BJ (cell line): Measurements from ENCODE around the gene TRAP1. TPM values are rescaled to one million over a fixed set of nuclear protein-coding genes. Genes with fewer than 3 reads are reported as not detected.

ENCODE experiments used
- CTCF ChIA-PET: fragments of 350-600 bp; formaldehyde crosslinking; extraction: SDS; loops from one replicate; lab custom pipeline; 2021; ENCODE audit warnings: antibody characterized with exemption, inconsistent platforms; lab: Yijun Ruan, JAX
- POLR2A ChIA-PET: fragments of 300-600 bp; sonication (Branson Sonifier 250); formaldehyde crosslinking; extraction: SDS; loops from one replicate; lab custom pipeline; 2021; ENCODE audit warnings: antibody characterized with exemption; lab: Charles Lee
- DNase-seq: peaks from one replicate; pipeline ENCODE4 v3.0.0-alpha.2; 2011; ENCODE audit warnings: low read depth
- H3K27me3 ChIP-seq: 2 replicates; pipeline ENCODE4 v1.6.0; 2011; ENCODE audit warnings: low read length; ENCODE audit not compliant: control insufficient read depth, insufficient read depth
- H3K36me3 ChIP-seq: 2 replicates; pipeline ENCODE4 v1.5.1; 2011; ENCODE audit warnings: low read length; ENCODE audit not compliant: control insufficient read depth, insufficient read depth
- H3K4me3 ChIP-seq: 2 replicates; pipeline ENCODE4 v1.5.1; 2011; ENCODE audit warnings: low read depth, mild to moderate bottlenecking, control low read depth, low read length
- polyA plus RNA-seq: library from polyadenylated mRNA; depleted of rRNA; stranded (reverse); fragments of >200 nt; gene quantifications from 2 replicates; pipeline ENCODE4 v1.2.3, GENCODE V29; 2011
- TF ChIP-seq, protein P1 (sequence below): IDR thresholded peaks from 2 replicates; pipeline ENCODE4 v1.5.1; 2011; ENCODE audit warnings: low read depth, mild to moderate bottlenecking, control low read depth, inconsistent platforms, low read length, moderate library complexity; ENCODE audit not compliant: insufficient read depth

Gene TRAP1
- polyA plus RNA-seq, 1 experiment = 112 TPM

DNA sequence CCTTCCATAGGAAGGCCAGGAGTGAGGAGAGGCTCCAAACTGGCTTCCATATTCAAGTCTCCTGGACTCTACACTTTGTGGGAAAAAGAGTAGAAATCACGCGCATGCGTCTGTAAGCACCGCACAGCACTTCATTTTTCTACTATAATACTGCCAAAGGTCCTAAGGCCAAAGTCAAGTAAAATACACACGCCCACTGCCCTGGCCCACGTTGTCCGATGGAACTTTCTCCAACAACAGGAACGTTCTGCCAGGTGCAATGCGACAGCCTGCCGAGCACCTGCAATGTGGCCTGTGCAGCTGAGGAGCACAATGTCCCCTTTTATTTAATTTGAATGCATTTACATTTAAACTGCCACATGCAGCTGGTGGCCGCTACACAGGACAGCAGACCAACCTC lies 39.3 kb downstream of the TRAP1 start:
- Histone ChIP-seq H3K36me3 (peaks cover 28% of the 10 kb centered on the region), H3K27me3 (no peaks in the 10 kb centered on the region), H3K4me3 (no peak overlapping the region)
- DNase-seq = no peak
- TF ChIP-seq, protein P1, sequence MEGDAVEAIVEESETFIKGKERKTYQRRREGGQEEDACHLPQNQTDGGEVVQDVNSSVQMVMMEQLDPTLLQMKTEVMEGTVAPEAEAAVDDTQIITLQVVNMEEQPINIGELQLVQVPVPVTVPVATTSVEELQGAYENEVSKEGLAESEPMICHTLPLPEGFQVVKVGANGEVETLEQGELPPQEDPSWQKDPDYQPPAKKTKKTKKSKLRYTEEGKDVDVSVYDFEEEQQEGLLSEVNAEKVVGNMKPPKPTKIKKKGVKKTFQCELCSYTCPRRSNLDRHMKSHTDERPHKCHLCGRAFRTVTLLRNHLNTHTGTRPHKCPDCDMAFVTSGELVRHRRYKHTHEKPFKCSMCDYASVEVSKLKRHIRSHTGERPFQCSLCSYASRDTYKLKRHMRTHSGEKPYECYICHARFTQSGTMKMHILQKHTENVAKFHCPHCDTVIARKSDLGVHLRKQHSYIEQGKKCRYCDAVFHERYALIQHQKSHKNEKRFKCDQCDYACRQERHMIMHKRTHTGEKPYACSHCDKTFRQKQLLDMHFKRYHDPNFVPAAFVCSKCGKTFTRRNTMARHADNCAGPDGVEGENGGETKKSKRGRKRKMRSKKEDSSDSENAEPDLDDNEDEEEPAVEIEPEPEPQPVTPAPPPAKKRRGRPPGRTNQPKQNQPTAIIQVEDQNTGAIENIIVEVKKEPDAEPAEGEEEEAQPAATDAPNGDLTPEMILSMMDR = no peak
- ChIA-PET POLR2A (no interaction called here), CTCF (no interaction called here)

DNA sequence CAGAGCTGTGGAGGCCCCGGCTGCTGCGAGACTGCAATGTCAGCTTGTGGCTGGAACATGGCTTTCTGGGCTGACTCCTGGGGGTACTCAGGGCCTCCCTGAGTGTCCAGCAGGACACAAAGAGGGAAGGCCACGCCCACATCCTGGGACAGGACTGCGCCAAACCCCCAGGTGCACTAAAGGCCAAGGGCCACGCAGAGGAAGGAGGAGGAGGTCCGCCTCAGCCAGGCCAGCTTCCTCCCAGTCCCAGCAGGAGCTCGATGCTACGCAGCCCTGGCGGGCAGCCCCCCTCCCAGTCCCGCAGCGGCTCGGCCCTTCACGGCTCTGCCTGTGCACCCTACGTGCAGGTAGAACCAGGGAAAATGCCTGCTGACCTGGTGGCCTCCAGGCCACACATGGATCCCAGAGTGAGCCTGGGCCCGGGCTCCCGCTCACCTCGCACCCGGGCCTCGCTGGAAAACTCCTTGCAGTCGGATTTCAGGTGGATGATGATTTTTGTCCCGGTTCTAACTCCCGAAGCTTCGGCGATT lies 41.7 kb downstream of the TRAP1 start:
- CTCF ChIA-PET = interaction anchor here (1.0 to 1.3 kb wide), 2 partner anchors 8 to 21 kb away, joined by 3 to 4 read pairs; partner anchors contain the start of gene DNASE1
- H3K36me3 ChIP-seq = peaks cover 32% of the 10 kb centered on the region

DNA sequence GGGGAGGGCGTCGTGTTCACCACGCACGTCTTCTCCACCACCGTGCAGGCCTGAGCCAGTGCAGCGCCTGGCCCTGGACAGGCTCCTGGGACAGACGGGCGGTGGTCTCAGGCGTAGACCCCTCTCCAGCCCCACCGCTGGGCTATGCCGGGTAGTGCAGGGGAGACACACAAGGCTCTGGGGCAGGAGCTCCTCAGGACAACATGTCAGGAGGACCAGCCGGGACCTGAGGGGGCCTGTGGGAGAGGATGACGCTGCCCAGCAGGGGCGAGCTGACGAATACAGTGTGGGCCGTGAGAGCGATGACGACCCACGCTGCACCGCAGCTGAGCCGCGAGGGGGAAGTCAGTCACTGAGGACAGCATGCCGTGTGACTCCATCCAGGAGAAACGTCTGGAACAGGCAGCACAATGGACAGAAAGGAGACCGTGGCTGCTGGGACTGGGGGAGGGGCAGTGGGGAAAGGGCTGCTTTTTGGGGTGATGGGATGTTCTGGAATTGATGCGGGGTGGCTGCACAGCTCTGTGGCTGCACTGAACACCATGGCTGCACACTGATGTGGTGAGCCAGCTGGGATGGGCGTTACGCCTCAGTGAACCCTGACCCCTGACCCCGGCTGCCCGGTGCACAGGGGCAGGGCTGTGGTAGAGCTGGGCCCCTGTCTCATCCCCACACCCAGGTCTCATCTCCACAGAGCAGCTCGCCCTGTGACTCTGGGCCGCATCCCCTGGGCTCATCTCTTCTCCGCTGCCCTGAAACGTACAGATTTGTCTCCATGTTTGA lies 42.6 kb downstream of the TRAP1 start:
- H3K36me3 ChIP-seq = peaks cover 32% of the 10 kb centered on the region
- CTCF ChIA-PET = interaction anchor here (1.0 to 1.3 kb wide), 2 partner anchors 9 to 20 kb away, joined by 3 to 4 read pairs; partner anchors contain the start of gene DNASE1
- DNase-seq = no peak

More for the DNA sequence above, 41.7 kb downstream of the TRAP1 start:
- TF ChIP-seq, protein P1 = no peak
- no peak overlapping the region for H3K4me3 ChIP-seq
- no peak for DNase-seq
- POLR2A ChIA-PET = no interaction called here
- H3K27me3 ChIP-seq = no peaks in the 10 kb centered on the region

DNA sequence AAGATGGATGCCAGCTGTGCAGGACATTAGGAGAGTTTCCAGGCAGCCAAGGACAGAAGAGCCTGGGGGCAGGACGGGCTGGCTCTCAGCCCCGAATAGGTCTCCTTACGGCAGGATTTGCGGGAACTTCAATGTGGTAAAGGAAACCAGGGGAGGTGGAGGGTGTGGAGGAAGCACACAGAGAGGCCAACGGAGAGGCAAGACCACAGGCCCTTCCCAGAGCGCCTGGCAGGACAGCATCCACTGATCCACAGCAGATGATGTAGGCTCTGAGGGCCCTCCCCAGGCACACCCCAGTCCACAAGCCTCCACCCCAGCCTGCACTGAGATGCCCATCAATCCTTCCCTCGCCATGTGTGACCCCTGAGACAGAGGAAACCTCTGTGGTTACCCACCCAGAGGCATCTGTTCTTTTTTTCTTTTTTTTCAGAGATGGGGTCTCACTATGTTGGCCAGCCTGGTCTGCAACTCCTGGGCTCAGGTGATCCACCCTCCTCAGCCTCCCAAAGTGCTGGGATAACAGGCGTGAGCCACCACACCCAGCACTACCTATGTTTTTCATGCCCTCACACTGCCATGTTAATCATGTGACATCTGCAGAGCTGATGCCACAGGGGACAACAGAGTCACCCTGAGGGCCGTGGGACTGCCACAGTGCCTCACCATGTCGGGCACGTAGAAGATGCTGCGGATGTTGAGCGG lies 43.5 kb downstream of the TRAP1 start:
- DNase-seq = no peak
- POLR2A ChIA-PET = no interaction called here
- TF ChIP-seq, protein P1 = no peak
- no peaks in the 10 kb centered on the region for H3K27me3 ChIP-seq
- CTCF ChIA-PET = no interaction called here
- H3K36me3 ChIP-seq = peaks cover 33% of the 10 kb centered on the region
- H3K4me3 ChIP-seq = no peak overlapping the region

More for the DNA sequence above, 42.6 kb downstream of the TRAP1 start:
- Histone ChIP-seq H3K4me3 (no peak overlapping the region), H3K27me3 (no peaks in the 10 kb centered on the region)
- TF ChIP-seq, protein P1 = no peak
- POLR2A ChIA-PET = no interaction called here

DNA sequence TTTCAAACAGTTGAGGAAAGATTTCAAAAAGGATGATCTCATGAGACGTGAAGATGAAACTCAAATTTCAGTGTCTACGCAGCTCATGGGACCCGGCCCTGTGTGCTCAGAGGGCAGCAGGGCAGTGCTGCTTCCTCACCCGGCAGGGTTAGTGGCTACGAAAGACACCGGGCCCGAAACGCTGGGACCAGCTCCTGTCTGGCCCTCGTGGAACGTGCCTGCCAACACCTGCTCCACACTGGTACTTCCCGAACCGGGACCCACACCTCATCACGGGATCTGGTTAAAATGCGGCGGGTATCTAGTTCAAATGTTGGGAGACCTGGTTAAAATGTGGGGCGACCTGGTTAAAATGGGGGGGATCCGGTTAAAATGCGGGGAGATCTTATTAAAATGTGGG lies 44.1 kb downstream of the TRAP1 start:
- ChIA-PET POLR2A (no interaction called here), CTCF (no interaction called here)
- no peak for DNase-seq
- no peak overlapping the region for H3K4me3 ChIP-seq
- no peaks in the 10 kb centered on the region for H3K27me3 ChIP-seq
- H3K36me3 ChIP-seq = peaks cover 35% of the 10 kb centered on the region
- TF ChIP-seq, protein P1 = no peak
